GM12878 (cell line): ENCODE data around the gene GNG12. TPM values are rescaled to one million over a fixed set of nuclear protein-coding genes. Genes with fewer than 3 reads are reported as not detected.

Source experiments
- ATAC-seq: fragments of 200-7000 bp; cut with Tn5 transposase; 3 replicates; pipeline ENCODE4 v1.9.1; 2020; ENCODE audit warnings: mild to moderate bottlenecking, moderate library complexity
- BruUV-seq: library from RNA; stranded (reverse); fragments of 400-500 nt; replicated peaks from 2 replicates; lab custom pipeline; 2021; lab: Mats Ljungman, UMichigan
- CTCF ChIA-PET: fragments of 300-600 bp; sonication (Branson Sonifier 250); formaldehyde crosslinking; extraction: SDS; loops from one replicate; lab custom pipeline; 2021; ENCODE audit warnings: inconsistent platforms; lab: Yijun Ruan, JAX
- POLR2A ChIA-PET: fragments of 350-600 bp; formaldehyde crosslinking; extraction: SDS; loops from one replicate; lab custom pipeline; 2021; ENCODE audit warnings: inconsistent platforms; lab: Charles Lee
- RAD21 ChIA-PET: fragments of 300-600 bp; sonication (Branson Sonifier 250); formaldehyde crosslinking; loops from one replicate; lab custom pipeline; 2023; ENCODE audit warnings: antibody characterized with exemption; ENCODE audit not compliant: unreplicated experiment; lab: Charles Lee
- SMC1A ChIA-PET: fragments of 300-600 bp; sonication (Branson Sonifier 250); formaldehyde crosslinking; loops from one replicate; lab custom pipeline; 2023; ENCODE audit not compliant: unreplicated experiment, uncharacterized antibody; lab: Charles Lee
- DNase-seq: peaks from one replicate; pipeline ENCODE4 v3.0.0-alpha.2; 2011; ENCODE audit warnings: low read depth, low spot score
- FAIRE-seq: peaks from 3 replicates; lab custom pipeline; 2011; peaks lifted over from hg19 to GRCh38; lab: Jason Lieb, UNC
- H2AFZ ChIP-seq: 2 replicates; pipeline ENCODE4 v1.6.0; 2011; ENCODE audit warnings: low read depth, low read length, control low read depth; ENCODE audit not compliant: control insufficient read depth
- H3K27ac ChIP-seq: 2 replicates; pipeline ENCODE4 v1.5.1; 2011; ENCODE audit warnings: control low read depth; ENCODE audit not compliant: control insufficient read depth, insufficient read depth
- H3K27me3 ChIP-seq, 2 experiments: replicated peaks in 1 of 2; 2 replicates each; pipeline versions ENCODE4 v1.6.0 to v1.6.1; 2011; ENCODE audit warnings: low read length in 1 of 2; ENCODE audit not compliant: control insufficient read depth in 2 of 2, insufficient read depth in 2 of 2
- H3K36me3 ChIP-seq, 2 experiments: 2 replicates each; pipeline ENCODE4 v1.5.1; 2011; ENCODE audit warnings: low read length in 1 of 2; ENCODE audit not compliant: control insufficient read depth in 2 of 2, insufficient read depth in 2 of 2
- H3K4me1 ChIP-seq: 2 replicates; pipeline ENCODE4 v1.6.1; 2011; ENCODE audit warnings: mild to moderate bottlenecking, low read length, moderate library complexity, mixed read lengths; ENCODE audit not compliant: control insufficient read depth, insufficient read depth
- H3K4me2 ChIP-seq: 2 replicates; pipeline ENCODE4 v1.6.0; 2011; ENCODE audit warnings: control low read depth; ENCODE audit not compliant: control insufficient read depth, insufficient read depth
- H3K4me3 ChIP-seq: fragments of 200-600 bp; sonication (generic); 2 replicates; pipeline ENCODE4 v1.5.1; 2016
- H3K79me2 ChIP-seq: 2 replicates; pipeline ENCODE4 v1.6.0; 2011; ENCODE audit warnings: low read length; ENCODE audit not compliant: control insufficient read depth, insufficient read depth
- H3K9ac ChIP-seq: 2 replicates; pipeline ENCODE4 v1.8.0; 2011; ENCODE audit warnings: low read length, control low read depth, mixed read lengths; ENCODE audit not compliant: control insufficient read depth, insufficient read depth
- H3K9me3 ChIP-seq: replicated peaks from 3 replicates; pipeline ENCODE4 v1.5.1; 2011; ENCODE audit warnings: mild to moderate bottlenecking, low read length; ENCODE audit not compliant: control insufficient read depth, insufficient read depth
- H4K20me1 ChIP-seq: 2 replicates; pipeline ENCODE4 v1.6.0; 2011; ENCODE audit not compliant: control insufficient read depth, insufficient read depth
- ATF7 ChIP-seq: fragments of 450-650 bp; IDR thresholded peaks from 2 replicates; pipeline ENCODE4 v1.6.1; 2016; ENCODE audit warnings: low read depth, mild to moderate bottlenecking
- BCL11A ChIP-seq: IDR thresholded peaks from 2 replicates; pipeline ENCODE4 v1.6.1; 2011; ENCODE audit warnings: low read depth, low read length
- CBX5 ChIP-seq: sonication (generic); IDR thresholded peaks from 2 replicates; pipeline ENCODE4 v1.6.1; 2016; ENCODE audit warnings: low read depth, moderate library complexity, mild to moderate bottlenecking, inconsistent platforms
- EGR1 ChIP-seq, 2 experiments: IDR thresholded peaks; 1 replicate in 1 of 2; 2 replicates in 1 of 2; pipeline ENCODE4 v1.6.1; 2011 to 2012; ENCODE audit warnings: low read depth in 2 of 2, low read length in 2 of 2, borderline replicate concordance in 1 of 2, mild to moderate bottlenecking in 1 of 2, moderate library complexity in 1 of 2
- JUND ChIP-seq: IDR thresholded peaks from 2 replicates; pipeline ENCODE4 v1.6.1; 2012; ENCODE audit warnings: low read depth, mild to moderate bottlenecking, low read length, improper control_type of control experiment, moderate library complexity
- MYB ChIP-seq: fragments of 150-350 bp; IDR thresholded peaks from 2 replicates; pipeline ENCODE4 v1.6.1; 2014; ENCODE audit warnings: mild to moderate bottlenecking, low read depth, low read length, borderline replicate concordance
- RCOR1 ChIP-seq: conservative IDR thresholded peaks from 2 replicates; pipeline ENCODE4 v1.6.1; 2012; ENCODE audit warnings: low read depth, low read length, improper control_type of control experiment
- SIX5 ChIP-seq: IDR thresholded peaks from 2 replicates; pipeline ENCODE4 v1.6.1; 2011; ENCODE audit warnings: mild to moderate bottlenecking, low read depth, low read length, moderate library complexity; ENCODE audit not compliant: severe bottlenecking
- SMC3 ChIP-seq: IDR thresholded peaks from 2 replicates; pipeline ENCODE4 v1.6.1; 2011; ENCODE audit warnings: low read length, improper control_type of control experiment, borderline replicate concordance
- STAT1 ChIP-seq: fragments of 450-650 bp; conservative IDR thresholded peaks from 2 replicates; pipeline ENCODE4 v1.6.1; 2014; ENCODE audit warnings: antibody characterized with exemption, mild to moderate bottlenecking
- WGBS: methylation state at CpG from one replicate; pipeline ENCODE4 v1.1.6; 2016; ENCODE audit warnings: low lambda C conversion rate; ENCODE audit not compliant: insufficient replicate concordance, insufficient coverage; ENCODE audit errors: missing lambda C conversion rate; 5-methylcytosine and 5-hydroxymethylcytosine counted together
- in situ Hi-C: fragments of 300-500 bp; cut with MboI; formaldehyde crosslinking; loops from 9 replicates; pipeline ENCODE4 v1.14.3; 2018; ENCODE audit warnings: mixed read lengths
- intact Hi-C: fragments of 100-400 bp; cut with micrococcal nuclease; formaldehyde crosslinking; loops from one replicate; pipeline ENCODE4 v1.14.2; 2022; ENCODE audit not compliant: unreplicated experiment
- polyA plus RNA-seq, 11 experiments: library from polyadenylated mRNA; depleted of rRNA in 4 of 11; unstranded in 6 of 11; stranded (reverse) in 5 of 11; fragments of >200 nt; fragmentation: Nextera tagmentation in 4 of 11; fragmentation: Illumina TruSeq in 1 of 11; extraction: Ambion mirVana in 4 of 11; extraction: Trizol in 1 of 11; gene quantifications; 1 replicate in 1 of 11; 2 replicates in 10 of 11; pipeline versions ENCODE4 v1.2.1 to v1.2.3, GENCODE V29; 2011 to 2016; ENCODE audit warnings: inconsistent platforms in 2 of 11, missing spikeins in 2 of 11, low read depth in 1 of 11
- total RNA-seq, 4 experiments: library from RNA; depleted of rRNA in 3 of 4; stranded (reverse); fragments of >200 nt in 3 of 4; fragmentation: Illumina TruSeq in 1 of 4; extraction: Trizol in 1 of 4; gene quantifications; 2 replicates each; pipeline versions ENCODE4 v1.2.1 to v1.2.3, GENCODE V29; 2013 to 2021
- TF ChIP-seq, protein P1 (sequence below): fragments of 450-650 bp; IDR thresholded peaks from 2 replicates; pipeline ENCODE4 v1.6.1; 2016; ENCODE audit warnings: mild to moderate bottlenecking
- TF ChIP-seq, protein P2 (sequence below): IDR thresholded peaks from 2 replicates; pipeline ENCODE4 v1.6.1; 2012; ENCODE audit warnings: low read depth, low read length, improper control_type of control experiment
- TF ChIP-seq, protein P3 (sequence below): IDR thresholded peaks from 2 replicates; pipeline ENCODE4 v1.6.1; 2011; ENCODE audit warnings: low read depth, mild to moderate bottlenecking, low read length, moderate library complexity, borderline replicate concordance; ENCODE audit errors: extremely low read depth
- TF ChIP-seq, protein P4 (sequence below): IDR thresholded peaks from 2 replicates; pipeline ENCODE4 v1.6.1; 2011; ENCODE audit warnings: low read depth, low read length, improper control_type of control experiment, borderline replicate concordance

The GNG12 gene
- total and polyA plus RNA-seq, 10 of the 15 experiments (the other 5 are each of a cell fraction or from before 2014, with no cell fraction given): 0.22 to 32.8 (median 0.35) TPM

DNA sequence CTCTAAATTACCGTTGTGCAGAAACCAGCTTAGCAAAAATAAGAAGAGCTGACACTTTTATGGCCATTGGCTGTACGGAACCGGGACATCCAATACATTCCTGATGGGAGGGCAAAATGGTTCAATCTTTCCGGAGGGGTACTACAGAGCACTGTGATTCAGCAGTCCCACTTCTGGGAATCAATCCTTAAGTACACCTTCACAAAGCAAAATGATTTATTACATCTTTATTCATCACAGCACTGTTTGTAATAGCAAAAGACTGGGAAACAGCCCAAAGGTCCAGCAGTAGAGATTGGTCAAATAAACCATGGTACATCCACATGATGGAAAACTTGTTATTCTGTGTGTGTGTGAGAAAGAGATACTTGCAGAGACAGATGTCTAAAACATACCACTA lies 9.7 kb downstream of the GNG12 start:
- ChIA-PET POLR2A (interaction anchor here (0.7 to 8.5 kb wide), 5 partner anchors 11 to 57 kb away, joined by 4 to 155 read pairs (median 9); partner anchors contain the start of gene GNG12), RAD21 (interaction anchor here (1.2 to 13.6 kb wide), 7 partner anchors 9 to 63 kb away, joined by 3 to 232 read pairs (median 31); partner anchors contain the start of gene GNG12)
- FAIRE-seq (no peak), ATAC-seq (no peak)
- no peak overlapping the region for H3K4me3 ChIP-seq
- WGBS: 72% methylated on average over 4 of the region's 4 CpGs
- BruUV-seq: no TSS peak
- H2AFZ ChIP-seq: no peak overlapping the region
- H3K36me3 ChIP-seq: no peaks in the 10 kb centered on the region
- TF ChIP-seq EGR1 (IDR thresholded peaks at IDR 0.05; ENCODE audit: borderline replicate concordance in 1 of 2, low read depth in 2 of 2, low read length in 2 of 2) (no peak), CBX5 (no peak), ATF7 (no peak), RCOR1 (no peak), BCL11A (no peak)
- TF ChIP-seq, all 136 proteins: peak for 0
- DNase-seq: no peak
- CTCF ChIA-PET: interaction anchor here (1.0 to 6.7 kb wide), 7 partner anchors 9 to 54 kb away, joined by 3 to 104 read pairs (median 18); no protein-coding TSS in a partner anchor
- Histone ChIP-seq H3K79me2 (no peaks in the 10 kb centered on the region), H3K4me2 (no peak overlapping the region), H3K9ac (no peak overlapping the region), H3K4me1 (no peaks in the 10 kb centered on the region), H3K27ac (no peak overlapping the region), H3K27me3 (peaks cover 0 to 3% of the 10 kb centered on the region in 2 experiments; a peak in 1 of 4 replicates), H4K20me1 (no peaks in the 10 kb centered on the region), H3K9me3 (no peaks in the 10 kb centered on the region)
- SMC1A ChIA-PET: interaction anchor here (4.0 to 47.8 kb wide), 6 partner anchors 11 to 63 kb away, joined by 18 to 1058 read pairs (median 167); partner anchors contain the start of gene GNG12
- intact Hi-C loops (no loop called here), in situ Hi-C loops (no loop called here)

DNA sequence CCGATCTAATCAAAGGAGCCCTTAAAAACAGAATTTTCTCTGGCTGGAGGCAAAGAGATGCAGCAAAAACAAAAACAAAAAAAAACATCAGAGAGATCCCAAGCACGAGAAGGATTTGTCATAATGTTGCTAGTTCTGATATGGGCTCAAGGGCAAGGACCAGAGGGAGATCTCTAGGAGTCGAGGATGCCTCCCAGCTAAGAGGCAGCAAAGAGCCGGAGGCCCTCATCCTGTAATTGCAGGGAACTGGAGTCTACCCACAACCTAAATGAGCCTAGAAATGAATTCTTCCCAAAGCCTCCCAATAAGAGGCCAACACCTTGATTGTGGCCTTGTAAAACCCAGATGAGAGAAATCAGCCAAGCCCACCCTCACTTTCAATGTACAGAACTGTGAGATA lies 12.0 kb downstream of the GNG12 start:
- no TSS peak for BruUV-seq
- Histone ChIP-seq H3K4me2 (no peak overlapping the region), H3K4me1 (no peaks in the 10 kb centered on the region), H4K20me1 (no peaks in the 10 kb centered on the region), H3K9ac (no peak overlapping the region), H2AFZ (no peak overlapping the region), H3K27ac (no peak overlapping the region), H3K4me3 (no peak overlapping the region), H3K27me3 (peaks cover 0 to under 1% of the 10 kb centered on the region in 2 experiments; a peak in 1 of 4 replicates), H3K79me2 (no peaks in the 10 kb centered on the region), H3K36me3 (no peaks in the 10 kb centered on the region), H3K9me3 (no peaks in the 10 kb centered on the region)
- FAIRE-seq (no peak), ATAC-seq (no peak), DNase-seq (no peak)
- intact Hi-C loops: no loop called here
- POLR2A ChIA-PET: interaction anchor here (1.1 to 8.5 kb wide), 9 partner anchors 13 to 136 kb away, joined by 3 to 155 read pairs (median 17); partner anchors contain the start of genes GADD45A and GNG12
- 0% methylated on average over 4 of the region's 4 CpGs for WGBS
- RAD21 ChIA-PET: interaction anchor here (1.1 to 13.6 kb wide), 9 partner anchors 9 to 61 kb away, joined by 4 to 232 read pairs (median 30); partner anchors contain the start of gene GNG12
- CTCF ChIA-PET: interaction anchor here (1.3 to 6.7 kb wide), 8 partner anchors 8 to 61 kb away, joined by 3 to 104 read pairs (median 25); no protein-coding TSS in a partner anchor
- in situ Hi-C loops: no loop called here
- SMC1A ChIA-PET: interaction anchor here (1.1 to 47.8 kb wide), 10 partner anchors 9 to 69 kb away, joined by 3 to 1058 read pairs (median 35); partner anchors contain the start of gene GNG12
- TF ChIP-seq MYB: no peak
- TF ChIP-seq, protein P1, sequence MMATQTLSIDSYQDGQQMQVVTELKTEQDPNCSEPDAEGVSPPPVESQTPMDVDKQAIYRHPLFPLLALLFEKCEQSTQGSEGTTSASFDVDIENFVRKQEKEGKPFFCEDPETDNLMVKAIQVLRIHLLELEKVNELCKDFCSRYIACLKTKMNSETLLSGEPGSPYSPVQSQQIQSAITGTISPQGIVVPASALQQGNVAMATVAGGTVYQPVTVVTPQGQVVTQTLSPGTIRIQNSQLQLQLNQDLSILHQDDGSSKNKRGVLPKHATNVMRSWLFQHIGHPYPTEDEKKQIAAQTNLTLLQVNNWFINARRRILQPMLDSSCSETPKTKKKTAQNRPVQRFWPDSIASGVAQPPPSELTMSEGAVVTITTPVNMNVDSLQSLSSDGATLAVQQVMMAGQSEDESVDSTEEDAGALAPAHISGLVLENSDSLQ: no peak
- TF ChIP-seq SIX5: no peak
- TF ChIP-seq STAT1: no peak
- TF ChIP-seq, protein P2, sequence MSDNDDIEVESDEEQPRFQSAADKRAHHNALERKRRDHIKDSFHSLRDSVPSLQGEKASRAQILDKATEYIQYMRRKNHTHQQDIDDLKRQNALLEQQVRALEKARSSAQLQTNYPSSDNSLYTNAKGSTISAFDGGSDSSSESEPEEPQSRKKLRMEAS: no peak
- TF ChIP-seq, protein P3, sequence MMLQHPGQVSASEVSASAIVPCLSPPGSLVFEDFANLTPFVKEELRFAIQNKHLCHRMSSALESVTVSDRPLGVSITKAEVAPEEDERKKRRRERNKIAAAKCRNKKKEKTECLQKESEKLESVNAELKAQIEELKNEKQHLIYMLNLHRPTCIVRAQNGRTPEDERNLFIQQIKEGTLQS: no peak
- TF ChIP-seq SMC3: no peak
- TF ChIP-seq, protein P4, sequence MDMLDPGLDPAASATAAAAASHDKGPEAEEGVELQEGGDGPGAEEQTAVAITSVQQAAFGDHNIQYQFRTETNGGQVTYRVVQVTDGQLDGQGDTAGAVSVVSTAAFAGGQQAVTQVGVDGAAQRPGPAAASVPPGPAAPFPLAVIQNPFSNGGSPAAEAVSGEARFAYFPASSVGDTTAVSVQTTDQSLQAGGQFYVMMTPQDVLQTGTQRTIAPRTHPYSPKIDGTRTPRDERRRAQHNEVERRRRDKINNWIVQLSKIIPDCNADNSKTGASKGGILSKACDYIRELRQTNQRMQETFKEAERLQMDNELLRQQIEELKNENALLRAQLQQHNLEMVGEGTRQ: no peak
- no peak for TF ChIP-seq JUND
